ENCODE results near the gene SIGLEC15.

The SIGLEC15 gene

GRCh38 chr18:45854036-45854586, 28.6 kb downstream of the SIGLEC15 start:
- no peak for DNase-seq (ENCODE audit: low read depth)
- TF ChIP-seq, protein P1, sequence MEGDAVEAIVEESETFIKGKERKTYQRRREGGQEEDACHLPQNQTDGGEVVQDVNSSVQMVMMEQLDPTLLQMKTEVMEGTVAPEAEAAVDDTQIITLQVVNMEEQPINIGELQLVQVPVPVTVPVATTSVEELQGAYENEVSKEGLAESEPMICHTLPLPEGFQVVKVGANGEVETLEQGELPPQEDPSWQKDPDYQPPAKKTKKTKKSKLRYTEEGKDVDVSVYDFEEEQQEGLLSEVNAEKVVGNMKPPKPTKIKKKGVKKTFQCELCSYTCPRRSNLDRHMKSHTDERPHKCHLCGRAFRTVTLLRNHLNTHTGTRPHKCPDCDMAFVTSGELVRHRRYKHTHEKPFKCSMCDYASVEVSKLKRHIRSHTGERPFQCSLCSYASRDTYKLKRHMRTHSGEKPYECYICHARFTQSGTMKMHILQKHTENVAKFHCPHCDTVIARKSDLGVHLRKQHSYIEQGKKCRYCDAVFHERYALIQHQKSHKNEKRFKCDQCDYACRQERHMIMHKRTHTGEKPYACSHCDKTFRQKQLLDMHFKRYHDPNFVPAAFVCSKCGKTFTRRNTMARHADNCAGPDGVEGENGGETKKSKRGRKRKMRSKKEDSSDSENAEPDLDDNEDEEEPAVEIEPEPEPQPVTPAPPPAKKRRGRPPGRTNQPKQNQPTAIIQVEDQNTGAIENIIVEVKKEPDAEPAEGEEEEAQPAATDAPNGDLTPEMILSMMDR (IDR thresholded peaks at IDR 0.05; ENCODE audit: insufficient read depth, low read depth, low read length, missing control alignments): no peak
- H3K4me3 ChIP-seq (ENCODE audit: low read depth, low read length): no peak overlapping the region

DNA sequence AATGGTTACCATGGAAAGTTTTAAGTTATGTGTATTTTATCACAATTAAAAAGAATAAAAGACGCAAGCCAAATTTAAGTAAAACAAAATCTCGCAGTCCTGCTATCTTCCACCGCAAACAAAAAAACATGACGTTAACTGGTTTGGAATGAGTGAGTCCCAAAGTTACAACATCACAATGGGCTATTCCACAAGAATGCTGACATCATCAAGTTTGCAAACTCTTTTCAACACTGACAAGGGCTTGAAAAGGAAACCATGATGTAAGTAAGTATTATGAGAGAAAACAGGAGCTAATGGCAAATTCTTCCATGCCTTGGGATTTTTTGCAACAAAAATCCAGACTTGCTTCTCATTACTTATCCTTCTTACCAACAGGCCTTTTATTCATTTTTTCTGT, 31.1 kb downstream of the SIGLEC15 start:
- no peak overlapping the region for H3K4me3 ChIP-seq (ENCODE audit: low read depth, low read length)
- DNase-seq (ENCODE audit: low read depth): no peak
- TF ChIP-seq, protein P1 (IDR thresholded peaks at IDR 0.05; ENCODE audit: insufficient read depth, low read depth, low read length, missing control alignments): no peak

DNA sequence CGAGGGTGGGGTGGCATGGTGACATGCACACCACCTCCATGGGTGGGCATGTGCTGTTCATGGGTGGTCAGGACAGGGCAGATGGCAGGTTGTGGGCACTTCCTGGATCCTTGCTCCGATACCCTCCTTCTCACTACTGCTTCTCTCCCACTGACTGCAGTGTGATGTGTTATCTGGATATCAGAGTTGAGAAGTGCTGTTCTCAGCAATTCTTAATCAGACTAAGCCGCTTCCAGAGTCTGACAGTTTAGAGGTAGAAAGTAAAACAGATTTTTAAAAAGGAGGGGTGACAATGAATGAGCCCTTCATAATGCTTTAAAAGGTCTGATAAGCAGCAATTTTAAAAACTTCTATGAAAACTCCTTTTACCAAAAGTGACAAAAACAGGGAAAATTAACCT, 33.9 kb downstream of the SIGLEC15 start:
- TF ChIP-seq, protein P1 (IDR thresholded peaks at IDR 0.05; ENCODE audit: insufficient read depth, low read depth, low read length, missing control alignments): no peak
- no peak for DNase-seq (ENCODE audit: low read depth)
- no peak overlapping the region for H3K4me3 ChIP-seq (ENCODE audit: low read depth, low read length)

DNA sequence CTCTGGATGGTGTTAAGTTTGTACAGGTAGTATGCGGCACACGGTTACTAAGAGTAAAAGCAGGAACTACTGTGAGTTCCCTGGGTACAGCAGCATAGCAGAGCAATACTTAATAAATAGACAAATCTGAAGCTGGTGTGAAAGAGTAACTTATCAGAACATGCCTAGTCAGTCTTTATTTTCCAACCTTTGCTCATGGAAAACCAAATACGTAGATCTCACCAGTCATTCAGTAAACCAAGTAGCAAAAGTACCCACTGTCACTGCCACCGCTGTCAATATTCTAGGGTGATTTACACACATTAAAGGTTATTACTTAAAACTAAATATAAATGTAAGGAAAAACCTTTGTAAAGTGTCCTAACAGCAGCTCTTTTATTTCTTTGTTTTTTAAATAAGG, 35.0 kb downstream of the SIGLEC15 start:
- no peak for DNase-seq (ENCODE audit: low read depth)
- no peak overlapping the region for H3K4me3 ChIP-seq (ENCODE audit: low read depth, low read length)
- TF ChIP-seq, protein P1 (IDR thresholded peaks at IDR 0.05; ENCODE audit: insufficient read depth, low read depth, low read length, missing control alignments): no peak

GRCh38 chr18:45860971-45861370, 35.5 kb downstream of the SIGLEC15 start:
- H3K4me3 ChIP-seq (ENCODE audit: low read depth, low read length): no peak overlapping the region
- TF ChIP-seq, protein P1 (IDR thresholded peaks at IDR 0.05; ENCODE audit: insufficient read depth, low read depth, low read length, missing control alignments): no peak
- no peak for DNase-seq (ENCODE audit: low read depth)

- no peak for DNase-seq (ENCODE audit: low read depth)
- no peak overlapping the region for H3K4me3 ChIP-seq (ENCODE audit: low read depth, low read length)
- TF ChIP-seq, protein P1 (IDR thresholded peaks at IDR 0.05; ENCODE audit: insufficient read depth, low read depth, low read length, missing control alignments): no peak
Observed at GRCh38 chr18:45861926-45862325, 36.5 kb downstream of the SIGLEC15 start.

DNA sequence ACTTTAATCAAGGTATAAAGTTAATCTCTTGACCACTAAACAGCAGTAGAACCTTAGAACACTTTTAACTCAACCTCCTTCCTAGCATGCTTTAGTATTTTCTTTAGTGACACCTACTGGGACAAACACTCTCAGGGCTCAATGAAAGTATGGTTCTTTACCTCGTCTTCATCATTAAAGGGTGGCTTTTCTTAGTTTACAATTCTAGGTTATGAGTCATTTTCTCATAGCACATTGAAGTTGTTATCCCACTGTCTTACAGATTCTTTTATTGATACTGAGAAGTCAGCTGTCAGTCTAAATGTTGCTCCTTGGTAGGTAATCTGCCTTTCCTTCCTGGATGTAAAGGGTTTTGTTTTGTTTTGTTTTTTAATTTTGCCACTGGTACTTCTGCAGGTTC, 38.0 kb downstream of the SIGLEC15 start:
- no peak overlapping the region for H3K4me3 ChIP-seq (ENCODE audit: low read depth, low read length)
- no peak for DNase-seq (ENCODE audit: low read depth)
- TF ChIP-seq, protein P1 (IDR thresholded peaks at IDR 0.05; ENCODE audit: insufficient read depth, low read depth, low read length, missing control alignments): no peak

Measured in GM12865 (cell line).